Hepatocyte (in vitro differentiated cells): ENCODE results near the gene EGR4. TPM values are rescaled to one million over a fixed set of nuclear protein-coding genes. Genes with fewer than 3 reads are reported as not detected.

Source experiments
- DNase-seq: peaks from one replicate; pipeline ENCODE4 v3.0.0-alpha.2; 2016; ENCODE audit warnings: low spot score
- H2AFZ ChIP-seq: fragments of 200-600 bp; sonication (generic); 2 replicates; pipeline ENCODE4 v1.6.0; 2016; ENCODE audit warnings: antibody characterized with exemption, mild to moderate bottlenecking
- H3K27ac ChIP-seq: fragments of 200-600 bp; sonication (generic); 2 replicates; pipeline ENCODE4 v1.5.1; 2016; ENCODE audit warnings: mild to moderate bottlenecking
- H3K27me3 ChIP-seq: fragments of 200-600 bp; sonication (generic); 2 replicates; pipeline ENCODE4 v1.6.1; 2016
- H3K36me3 ChIP-seq: fragments of 200-600 bp; sonication (generic); replicated peaks from 2 replicates; pipeline ENCODE4 v1.5.1; 2016; ENCODE audit warnings: low read depth; ENCODE audit not compliant: insufficient read depth
- H3K4me1 ChIP-seq: fragments of 200-600 bp; sonication (generic); 2 replicates; pipeline ENCODE4 v1.5.1; 2016; ENCODE audit warnings: mild to moderate bottlenecking, moderate library complexity; ENCODE audit not compliant: insufficient read depth
- H3K4me2 ChIP-seq: fragments of 200-600 bp; sonication (generic); 2 replicates; pipeline ENCODE4 v1.6.0; 2016
- H3K4me3 ChIP-seq: fragments of 200-600 bp; sonication (generic); 2 replicates; pipeline ENCODE4 v1.5.1; 2016; ENCODE audit warnings: mild to moderate bottlenecking
- H3K79me2 ChIP-seq: fragments of 200-600 bp; sonication (generic); 2 replicates; pipeline ENCODE4 v1.6.0; 2017; ENCODE audit warnings: mild to moderate bottlenecking
- H3K9me2 ChIP-seq: fragments of 200-600 bp; sonication (generic); replicated peaks from 2 replicates; pipeline ENCODE4 v1.6.0; 2017; ENCODE audit warnings: mild to moderate bottlenecking; ENCODE audit not compliant: insufficient read depth
- H3K9me3 ChIP-seq: fragments of 200-600 bp; sonication (generic); 2 replicates; pipeline ENCODE4 v1.5.1; 2016; ENCODE audit warnings: low read depth, mild to moderate bottlenecking
- H4K20me1 ChIP-seq: fragments of 200-600 bp; sonication (generic); 2 replicates; pipeline ENCODE4 v1.6.0; 2016; ENCODE audit warnings: mild to moderate bottlenecking; ENCODE audit not compliant: insufficient read depth, poor library complexity, severe bottlenecking
- EZH2 ChIP-seq: fragments of 200-600 bp; sonication (generic); IDR thresholded peaks from 2 replicates; pipeline ENCODE4 v1.6.1; 2016; ENCODE audit warnings: antibody characterized with exemption, mild to moderate bottlenecking, borderline replicate concordance
- EZH2phosphoT487 ChIP-seq: fragments of 200-600 bp; sonication (generic); IDR thresholded peaks from one replicate; pipeline ENCODE4 v1.6.1; 2018; ENCODE audit warnings: antibody characterized with exemption, mild to moderate bottlenecking, low read depth, moderate library complexity; ENCODE audit not compliant: unreplicated experiment, severe bottlenecking
- WGBS: methylation state at CpG from one replicate; pipeline ENCODE4 v1.1.6; 2016; ENCODE audit warnings: low lambda C conversion rate; ENCODE audit errors: missing lambda C conversion rate; 5-methylcytosine and 5-hydroxymethylcytosine counted together
- polyA plus RNA-seq: library from polyadenylated mRNA; unstranded; fragments of >200 nt; fragmentation: Nextera tagmentation; extraction: Ambion mirVana; gene quantifications from 2 replicates; pipeline ENCODE4 v1.2.1, GENCODE V29; 2016
- total RNA-seq: library from RNA; depleted of rRNA; stranded (reverse); fragments of >200 nt; gene quantifications from 2 replicates; pipeline ENCODE4 v1.2.3, GENCODE V29; 2014
- TF ChIP-seq, protein P1 (sequence below): fragments of 200-600 bp; sonication (generic); IDR thresholded peaks from 2 replicates; pipeline ENCODE4 v1.5.1; 2016; ENCODE audit warnings: antibody characterized with exemption, mild to moderate bottlenecking; ENCODE audit not compliant: poor library complexity

EGR4 gene
- total and polyA plus RNA-seq, 2 experiments from 2014 or later: 0.23 to 1.9 TPM

- no peaks in the 10 kb centered on the region for H3K9me3 ChIP-seq
- DNase-seq: peak; percentile 50
- H3K27ac ChIP-seq: no peak within 1 kb of the TSS
- H2AFZ ChIP-seq: peak within 1 kb of the TSS; percentile 94
- H3K27me3 ChIP-seq: peaks cover 42% of the 10 kb centered on the region
- no peaks in the 10 kb centered on the region for H3K36me3 ChIP-seq
- WGBS: 4% methylated on average over 29 of the region's 69 CpGs
- H4K20me1 ChIP-seq: no peaks in the 10 kb centered on the region
- H3K4me2 ChIP-seq: peak within 1 kb of the TSS; percentile 99
- no peak for TF ChIP-seq EZH2phosphoT487
- TF ChIP-seq, protein P1, sequence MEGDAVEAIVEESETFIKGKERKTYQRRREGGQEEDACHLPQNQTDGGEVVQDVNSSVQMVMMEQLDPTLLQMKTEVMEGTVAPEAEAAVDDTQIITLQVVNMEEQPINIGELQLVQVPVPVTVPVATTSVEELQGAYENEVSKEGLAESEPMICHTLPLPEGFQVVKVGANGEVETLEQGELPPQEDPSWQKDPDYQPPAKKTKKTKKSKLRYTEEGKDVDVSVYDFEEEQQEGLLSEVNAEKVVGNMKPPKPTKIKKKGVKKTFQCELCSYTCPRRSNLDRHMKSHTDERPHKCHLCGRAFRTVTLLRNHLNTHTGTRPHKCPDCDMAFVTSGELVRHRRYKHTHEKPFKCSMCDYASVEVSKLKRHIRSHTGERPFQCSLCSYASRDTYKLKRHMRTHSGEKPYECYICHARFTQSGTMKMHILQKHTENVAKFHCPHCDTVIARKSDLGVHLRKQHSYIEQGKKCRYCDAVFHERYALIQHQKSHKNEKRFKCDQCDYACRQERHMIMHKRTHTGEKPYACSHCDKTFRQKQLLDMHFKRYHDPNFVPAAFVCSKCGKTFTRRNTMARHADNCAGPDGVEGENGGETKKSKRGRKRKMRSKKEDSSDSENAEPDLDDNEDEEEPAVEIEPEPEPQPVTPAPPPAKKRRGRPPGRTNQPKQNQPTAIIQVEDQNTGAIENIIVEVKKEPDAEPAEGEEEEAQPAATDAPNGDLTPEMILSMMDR: no peak
- TF ChIP-seq EZH2: no peak
- H3K79me2 ChIP-seq: no peaks in the 10 kb centered on the region
- H3K9me2 ChIP-seq: no peaks in the 10 kb centered on the region
- H3K4me3 ChIP-seq: peak within 1 kb of the TSS; percentile 67
- H3K4me1 ChIP-seq: peaks cover 10% of the 10 kb centered on the region
Observed at GRCh38 chr2:73284296-73285158, 8.8 kb downstream of the EGR4 start, which contains the start of gene FBXO41. Gene FBXO41 (minus strand): TSS chr2:73284478. CDS start chr2:73269630, 14,848 bp downstream.

DNA sequence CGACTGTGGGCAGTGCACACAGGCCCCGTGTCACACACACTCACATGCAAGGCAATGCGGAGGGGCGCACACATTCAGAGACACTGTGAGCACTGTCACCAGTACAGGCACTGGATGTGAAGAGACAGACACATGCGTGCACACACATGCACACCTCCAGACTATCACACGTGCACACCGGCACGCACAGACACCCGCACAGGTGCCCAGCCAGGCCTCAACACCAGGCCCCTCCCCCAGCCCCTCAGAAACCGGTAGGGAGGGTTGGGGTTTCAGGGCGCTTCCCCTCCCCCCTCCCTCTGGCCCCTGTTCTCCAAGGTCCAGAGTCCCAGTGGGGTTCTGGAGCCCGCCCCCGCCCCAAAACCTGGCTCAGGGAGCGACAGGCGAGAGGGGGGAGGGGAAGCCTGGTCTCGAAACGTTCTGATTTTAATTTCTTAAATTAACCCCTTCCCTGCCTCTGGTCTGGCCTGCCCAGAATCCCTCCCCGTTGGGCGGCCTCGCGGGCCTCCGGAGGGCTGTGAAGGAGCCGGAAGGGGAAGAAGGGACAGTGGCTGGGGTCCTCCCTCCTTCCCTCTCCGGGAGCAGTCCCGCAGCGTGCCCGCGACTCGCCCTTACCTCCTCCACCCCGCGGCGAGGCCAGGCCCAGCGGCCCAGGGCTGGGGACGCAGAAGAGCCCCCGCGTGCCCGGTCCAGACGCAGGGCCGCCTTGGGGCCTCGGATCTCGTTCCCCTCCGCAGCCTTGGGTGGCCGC lies 9.6 kb downstream of the EGR4 start:
- no peak overlapping the region for H3K27ac ChIP-seq
- H3K9me2 ChIP-seq: no peaks in the 10 kb centered on the region
- H3K4me1 ChIP-seq: peaks cover 10% of the 10 kb centered on the region
- H3K27me3 ChIP-seq: peaks cover 34% of the 10 kb centered on the region
- peak overlapping the region; percentile 99 for H3K4me2 ChIP-seq
- peak overlapping the region; percentile 67 for H3K4me3 ChIP-seq
- no peaks in the 10 kb centered on the region for H4K20me1 ChIP-seq
- 7% methylated on average over 41 of the region's 43 CpGs for WGBS
- peak overlapping the region; percentile 94 for H2AFZ ChIP-seq
- no peaks in the 10 kb centered on the region for H3K79me2 ChIP-seq
- TF ChIP-seq, protein P1: no peak
- TF ChIP-seq EZH2phosphoT487 (no peak), EZH2 (no peak)
- no peak for DNase-seq
- H3K36me3 ChIP-seq: no peaks in the 10 kb centered on the region
- no peaks in the 10 kb centered on the region for H3K9me3 ChIP-seq

- no peak overlapping the region for H3K4me3 ChIP-seq
- no peaks in the 10 kb centered on the region for H3K36me3 ChIP-seq
- no peaks in the 10 kb centered on the region for H4K20me1 ChIP-seq
- no peaks in the 10 kb centered on the region for H3K79me2 ChIP-seq
- no peak overlapping the region for H3K27ac ChIP-seq
- peak overlapping the region; percentile 99 for H3K4me2 ChIP-seq
- DNase-seq: no peak
- no peak for TF ChIP-seq EZH2
- no peak for TF ChIP-seq EZH2phosphoT487
- TF ChIP-seq, protein P1: no peak
- H3K9me3 ChIP-seq: no peaks in the 10 kb centered on the region
- H3K27me3 ChIP-seq: peaks cover 28% of the 10 kb centered on the region
- H3K9me2 ChIP-seq: no peaks in the 10 kb centered on the region
- H3K4me1 ChIP-seq: peaks cover 10% of the 10 kb centered on the region
- 65% methylated on average over 5 of the region's 5 CpGs for WGBS
- no peak overlapping the region for H2AFZ ChIP-seq
Observed at GRCh38 chr2:73282924-73283544, 10.3 kb downstream of the EGR4 start.
